Naive thymus-derived CD4-positive, alpha-beta T cell (primary cell): ENCODE measurements around the gene RNF38. TPM values are rescaled to one million over a fixed set of nuclear protein-coding genes. Genes with fewer than 3 reads are reported as not detected.

Experiments used
- ATAC-seq: fragments of 150-1000 bp; cut with Tn5 transposase; 2 replicates; pipeline ENCODE4 v1.10.0; 2021; ENCODE audit warnings: mild to moderate bottlenecking, moderate library complexity
- CTCF ChIA-PET: fragments of 350-600 bp; sonication (Branson Sonifier 250); formaldehyde crosslinking; loops from one replicate; lab custom pipeline; 2021; ENCODE audit warnings: antibody characterized with exemption; lab: Charles Lee
- POLR2A ChIA-PET: fragments of 350-600 bp; sonication (Branson Sonifier 250); formaldehyde crosslinking; loops from one replicate; lab custom pipeline; 2021; ENCODE audit warnings: antibody characterized with exemption, inconsistent platforms; lab: Charles Lee
- DNase-seq, 9 donors: peaks; one replicate each; pipeline versions ENCODE4 v3.0.0 to v3.0.0-alpha.2; 2020 to 2022; ENCODE audit warnings: mixed read lengths in 1 of 9
- H3K27ac ChIP-seq: one replicate; pipeline ENCODE4 v1.7.0; 2013; ENCODE audit warnings: mild to moderate bottlenecking, low read depth, low read length, moderate library complexity
- H3K27me3 ChIP-seq, 2 donors: one replicate each; pipeline ENCODE4 v1.7.0; 2013; ENCODE audit warnings: low read length in 2 of 2, mild to moderate bottlenecking in 2 of 2, moderate library complexity in 2 of 2; ENCODE audit not compliant: control insufficient read depth in 2 of 2, insufficient read depth in 2 of 2
- H3K36me3 ChIP-seq, 3 experiments: 1 replicate in 2 of 3; 2 replicates in 1 of 3; pipeline ENCODE4 v1.7.0; 2013; ENCODE audit warnings: low read length in 3 of 3, mild to moderate bottlenecking in 3 of 3, moderate library complexity in 1 of 3; ENCODE audit not compliant: insufficient read depth in 3 of 3, control insufficient read depth in 2 of 3
- H3K4me1 ChIP-seq, 2 donors: one replicate each; pipeline ENCODE4 v1.7.0; 2013; ENCODE audit warnings: low read length in 2 of 2, mild to moderate bottlenecking in 2 of 2, moderate library complexity in 1 of 2; ENCODE audit not compliant: control insufficient read depth in 2 of 2, insufficient read depth in 2 of 2
- H3K4me3 ChIP-seq: 2 replicates; pipeline ENCODE4 v1.7.0; 2013; ENCODE audit warnings: mild to moderate bottlenecking, low read length
- H3K9me3 ChIP-seq, 3 experiments: 1 replicate in 2 of 3; 2 replicates in 1 of 3; pipeline ENCODE4 v1.7.0; 2013; ENCODE audit warnings: low read length in 3 of 3; ENCODE audit not compliant: control insufficient read depth in 2 of 3
- H3K27ac Mint-ChIP-seq, 9 donors: one replicate each; pipeline ENCODE4 v1.8.0; 2020 to 2022; ENCODE audit warnings: mixed read lengths in 9 of 9, mild to moderate bottlenecking in 8 of 9, moderate library complexity in 5 of 9, inconsistent platforms in 2 of 9
- H3K27me3 Mint-ChIP-seq, 5 donors: one replicate each; pipeline ENCODE4 v1.8.0; 2021 to 2022; ENCODE audit warnings: mixed read lengths in 5 of 5, mild to moderate bottlenecking in 1 of 5
- H3K36me3 Mint-ChIP-seq, 5 donors: one replicate each; pipeline ENCODE4 v1.8.0; 2020 to 2022; ENCODE audit warnings: mixed read lengths in 5 of 5, mild to moderate bottlenecking in 3 of 5, inconsistent platforms in 1 of 5
- H3K4me1 Mint-ChIP-seq, 7 donors: one replicate each; pipeline ENCODE4 v1.8.0; 2020 to 2022; ENCODE audit warnings: mixed read lengths in 7 of 7, mild to moderate bottlenecking in 3 of 7, inconsistent platforms in 1 of 7
- H3K4me3 Mint-ChIP-seq, 10 donors: one replicate each; pipeline ENCODE4 v1.8.0; 2020 to 2022; ENCODE audit warnings: mild to moderate bottlenecking in 10 of 10, mixed read lengths in 10 of 10, moderate library complexity in 6 of 10, inconsistent platforms in 2 of 10
- H3K9me3 Mint-ChIP-seq, 11 donors: one replicate each; pipeline ENCODE4 v1.8.0; 2020 to 2022; ENCODE audit warnings: mixed read lengths in 11 of 11, mild to moderate bottlenecking in 4 of 11, inconsistent platforms in 1 of 11, moderate library complexity in 1 of 11
- intact Hi-C, 2 donors: fragments of 100-400 bp; cut with micrococcal nuclease; formaldehyde crosslinking; loops; one replicate each; pipeline ENCODE4 v1.15.1; 2023
- polyA plus RNA-seq, 2 donors: library from polyadenylated mRNA; unstranded; fragments of 300-500 nt; fragmentation: Illumina TruSeq; gene quantifications; one replicate each; pipeline ENCODE4 v1.2.3, GENCODE V29; 2021
- total RNA-seq, 6 experiments: library from RNA in 5 of 6; stranded (reverse) in 5 of 6; gene quantifications; 1 replicate in 5 of 6; 2 replicates in 1 of 6; pipeline ENCODE4 v1.2.3 and lab custom pipeline; 2021 to 2026

The RNF38 gene
- total and polyA plus RNA-seq, 7 experiments from 2014 or later: 16.8 to 88.2 (median 69.3) TPM

- CTCF ChIA-PET: no interaction called here
Measured at GRCh38 chr9:36292641-36293040, 107.4 kb downstream of the RNF38 start.

GRCh38 chr9:36290996-36291395 is 109.1 kb downstream of the RNF38 start:
- Histone ChIP-seq H3K36me3 (no peaks in the 10 kb centered on the region), H3K9me3 (no peaks in the 10 kb centered on the region), H3K4me3 (no peak overlapping the region), H3K4me1 (no peaks in the 10 kb centered on the region), H3K27ac (no peak overlapping the region), H3K27me3 (no peaks in the 10 kb centered on the region)
- peaks cover 0 to 4% (median 0%) of the 10 kb centered on the region in 5 donors for H3K27me3 Mint-ChIP-seq
- intact Hi-C loops: no loop called here
- no peak overlapping the region for H3K27ac Mint-ChIP-seq
- CTCF ChIA-PET: no interaction called here
- peaks cover 0 to 4% (median 0%) of the 10 kb centered on the region in 5 donors for H3K36me3 Mint-ChIP-seq
- DNase-seq (no peak), ATAC-seq (no peak)
- H3K4me3 Mint-ChIP-seq: no peak overlapping the region
- H3K4me1 Mint-ChIP-seq: peaks cover 0 to 3% (median 0%) of the 10 kb centered on the region in 7 donors
- POLR2A ChIA-PET: no interaction called here
- H3K9me3 Mint-ChIP-seq: no peaks in the 10 kb centered on the region

More at GRCh38 chr9:36292641-36293040, 107.4 kb downstream of the RNF38 start:
- no peak overlapping the region for H3K27ac Mint-ChIP-seq
- Histone ChIP-seq H3K27ac (no peak overlapping the region), H3K4me3 (no peak overlapping the region), H3K4me1 (no peaks in the 10 kb centered on the region), H3K27me3 (no peaks in the 10 kb centered on the region), H3K36me3 (no peaks in the 10 kb centered on the region), H3K9me3 (no peaks in the 10 kb centered on the region)
- POLR2A ChIA-PET: no interaction called here
- intact Hi-C loops: no loop called here
- peaks cover 0 to 4% (median 0%) of the 10 kb centered on the region in 5 donors for H3K27me3 Mint-ChIP-seq
- no peaks in the 10 kb centered on the region for H3K9me3 Mint-ChIP-seq
- peaks cover 0 to 3% (median 0%) of the 10 kb centered on the region in 7 donors for H3K4me1 Mint-ChIP-seq
- H3K4me3 Mint-ChIP-seq: no peak overlapping the region
- no peak for ATAC-seq
- no peak for DNase-seq
- H3K36me3 Mint-ChIP-seq: peaks cover 0 to 4% (median 0%) of the 10 kb centered on the region in 5 donors

GRCh38 chr9:36289836-36290435 is 110.1 kb downstream of the RNF38 start:
- ATAC-seq: no peak
- peaks cover 0 to 4% (median 0%) of the 10 kb centered on the region in 5 donors for H3K27me3 Mint-ChIP-seq
- Histone ChIP-seq H3K27ac (no peak overlapping the region), H3K36me3 (no peaks in the 10 kb centered on the region), H3K4me3 (no peak overlapping the region), H3K27me3 (no peaks in the 10 kb centered on the region), H3K4me1 (no peaks in the 10 kb centered on the region), H3K9me3 (no peaks in the 10 kb centered on the region)
- ChIA-PET CTCF (no interaction called here), POLR2A (no interaction called here)
- peaks cover 0 to 4% (median 0%) of the 10 kb centered on the region in 5 donors for H3K36me3 Mint-ChIP-seq
- H3K4me1 Mint-ChIP-seq: peaks cover 0 to 3% (median 0%) of the 10 kb centered on the region in 7 donors
- DNase-seq: no peak
- intact Hi-C loops: no loop called here
- no peaks in the 10 kb centered on the region for H3K9me3 Mint-ChIP-seq
- no peak overlapping the region for H3K27ac Mint-ChIP-seq
- H3K4me3 Mint-ChIP-seq: no peak overlapping the region

- ChIA-PET CTCF (no interaction called here), POLR2A (interaction anchor here (0.6 kb wide), 1 partner anchor 793 kb away, joined by 3 read pairs; no protein-coding TSS in a partner anchor)
- no peaks in the 10 kb centered on the region for H3K27me3 ChIP-seq
- H3K4me1 Mint-ChIP-seq: peaks cover 0 to 3% (median 0%) of the 10 kb centered on the region in 7 donors
- no peaks in the 10 kb centered on the region for H3K9me3 ChIP-seq
- H3K9me3 Mint-ChIP-seq: no peaks in the 10 kb centered on the region
- H3K36me3 Mint-ChIP-seq: peaks cover 0 to 5% (median 0%) of the 10 kb centered on the region in 5 donors
- H3K27me3 Mint-ChIP-seq: no peaks in the 10 kb centered on the region
- intact Hi-C loops: no loop called here
- H3K4me3 ChIP-seq: no peak overlapping the region
- ATAC-seq (no peak), DNase-seq (no peak)
- H3K36me3 ChIP-seq: no peaks in the 10 kb centered on the region
- H3K27ac ChIP-seq: no peak overlapping the region
- no peak overlapping the region for H3K27ac Mint-ChIP-seq
- no peaks in the 10 kb centered on the region for H3K4me1 ChIP-seq
- H3K4me3 Mint-ChIP-seq: no peak overlapping the region
Measured at GRCh38 chr9:36288070-36288469, 112.0 kb downstream of the RNF38 start.

Other genes starting within 250 kb of the RNF38 start
- 1 to 10 TPM in 1 of 5 experiments, under 1 TPM in 2, not detected in 2; 0.15 to 3.6 (median 0.56) TPM for gene CCIN, start 230.9 kb downstream of the RNF38 start, total RNA-seq
- under 1 TPM in 1 of 2 donors, not detected in 1; 0.41 TPM for gene CCIN, start 230.9 kb downstream of the RNF38 start, polyA plus RNA-seq
- gene CLTA, start 209.3 kb downstream of the RNF38 start, total RNA-seq: 100 to 1,000 TPM in 1 of 5 experiments, 10 to 100 TPM in 4; 32.2 to 140 (median 69.5) TPM
- gene CLTA, start 209.3 kb downstream of the RNF38 start, polyA plus RNA-seq: 100 to 1,000 TPM in 1 of 2 donors, 10 to 100 TPM in 1; 72.0 to 114 TPM
- gene GNE, start 141.8 kb downstream of the RNF38 start, total RNA-seq: 10 to 100 TPM; 12.6 to 18.5 (median 16.0) TPM
- 1 to 10 TPM; 6.4 to 7.4 TPM for gene GNE, start 141.8 kb downstream of the RNF38 start, polyA plus RNA-seq
- gene MELK, start 172.6 kb upstream of the RNF38 start, total RNA-seq: 10 to 100 TPM in 1 of 5 experiments, under 1 TPM in 2, not detected in 2; 0.22 to 40.2 (median 0.88) TPM
- not detected for gene MELK, start 172.6 kb upstream of the RNF38 start, polyA plus RNA-seq